Endodermal cell (in vitro differentiated cells): ENCODE results near the gene MAPK14. TPM values are rescaled to one million over a fixed set of nuclear protein-coding genes. Genes with fewer than 3 reads are reported as not detected.
"Not testable (repeated sequence)": the region's sequence is repeated elsewhere in the genome, so short reads cannot be mapped to it uniquely, and the experiment has no call there.

Source experiments
- DNase-seq: peaks from one replicate; pipeline ENCODE4 v3.0.0-alpha.2; 2017
- H3K27ac ChIP-seq: 2 replicates; pipeline ENCODE4 v1.5.1; 2013; ENCODE audit warnings: mild to moderate bottlenecking, low read depth, low read length, moderate library complexity
- H3K27me3 ChIP-seq: 2 replicates; pipeline ENCODE4 v1.6.1; 2013; ENCODE audit warnings: mild to moderate bottlenecking, low read length, moderate library complexity; ENCODE audit not compliant: insufficient read depth, control insufficient read depth, poor library complexity, severe bottlenecking
- H3K36me3 ChIP-seq: 2 replicates; pipeline ENCODE4 v1.7.0; 2013; ENCODE audit warnings: mild to moderate bottlenecking, low read length, moderate library complexity; ENCODE audit not compliant: control insufficient read depth, insufficient read depth
- H3K4me1 ChIP-seq: one replicate; pipeline ENCODE4 v1.7.0; 2013; ENCODE audit warnings: low read length; ENCODE audit not compliant: control insufficient read depth, insufficient read depth
- H3K4me3 ChIP-seq: 2 replicates; pipeline ENCODE4 v1.5.1; 2013; ENCODE audit warnings: mild to moderate bottlenecking, low read length, moderate library complexity
- H3K9ac ChIP-seq: 2 replicates; pipeline ENCODE4 v1.6.1; 2013; ENCODE audit warnings: mild to moderate bottlenecking, low read length, moderate library complexity; ENCODE audit not compliant: poor library complexity, severe bottlenecking; ENCODE audit errors: extremely low read depth
- H3K9me3 ChIP-seq: 2 replicates; pipeline ENCODE4 v1.6.1; 2013; ENCODE audit warnings: mild to moderate bottlenecking, low read length, moderate library complexity; ENCODE audit not compliant: control insufficient read depth
- H3K27ac Mint-ChIP-seq: 2 replicates; pipeline ENCODE4 v1.8.0; 2020; ENCODE audit warnings: mixed read lengths
- H3K27me3 Mint-ChIP-seq: 2 replicates; pipeline ENCODE4 v1.8.0; 2021; ENCODE audit warnings: mild to moderate bottlenecking, mixed read lengths; ENCODE audit not compliant: insufficient read depth
- H3K36me3 Mint-ChIP-seq: 2 replicates; pipeline ENCODE4 v1.8.0; 2020; ENCODE audit warnings: low read depth, mixed read lengths
- H3K4me1 Mint-ChIP-seq: 2 replicates; pipeline ENCODE4 v1.8.0; 2020; ENCODE audit warnings: mixed read lengths
- H3K4me3 Mint-ChIP-seq: 2 replicates; pipeline ENCODE4 v1.8.0; 2020; ENCODE audit warnings: mild to moderate bottlenecking, moderate library complexity, mixed read lengths
- H3K9me3 Mint-ChIP-seq: 2 replicates; pipeline ENCODE4 v1.8.0; 2020; ENCODE audit warnings: mild to moderate bottlenecking, mixed read lengths
- WGBS, 2 experiments: methylation state at CpG; one replicate each; pipeline versions ENCODE4 v1.1.5 to v1.1.7; 2013; ENCODE audit warnings: missing lambda C conversion rate in 2 of 2, mixed read lengths in 1 of 2; ENCODE audit not compliant: insufficient coverage in 1 of 2, insufficient read length in 1 of 2; 5-methylcytosine and 5-hydroxymethylcytosine counted together
- total RNA-seq, 2 donors: library from RNA; stranded (reverse); fragmentation: NEBNext Ultra II Directional in 1 of 2; extraction: Animal tissue kit (Norgen Biotek cat#: 25700) in 1 of 2; gene quantifications; 2 replicates in 1 of 2; 3 replicates in 1 of 2; pipeline ENCODE4 v1.2.1, GENCODE V29; 2021
- TF ChIP-seq, protein P1 (sequence below): fragments of 200-600 bp; sonication (generic); conservative IDR thresholded peaks from 2 replicates; pipeline ENCODE4 v1.5.0; 2021; ENCODE audit warnings: antibody characterized with exemption, mild to moderate bottlenecking

MAPK14 gene
- total RNA-seq, 2 donors from 2014 or later = 36.4 to 40.6 TPM

DNA sequence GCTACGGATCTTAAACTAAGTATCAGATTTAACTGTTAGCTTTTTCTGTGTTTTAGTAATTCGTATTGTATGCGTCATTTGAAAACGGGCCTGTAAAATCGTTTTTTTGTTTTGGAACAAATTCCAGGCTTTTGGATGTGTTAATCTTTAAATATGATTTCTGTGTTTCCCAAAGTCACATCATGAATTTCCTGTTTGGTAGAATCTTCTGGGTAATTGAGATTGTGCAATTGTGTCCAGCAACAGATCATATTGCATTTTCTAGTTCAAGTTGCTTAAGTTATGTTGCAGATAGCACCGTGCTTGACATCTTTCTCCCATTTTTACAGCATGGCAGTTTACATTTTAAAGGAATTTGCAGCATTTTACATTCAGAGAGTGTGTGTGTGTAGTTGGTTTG is 1.9 kb downstream of the MAPK14 start:
- WGBS, 2 experiments = 64 to 82% methylated on average over 4 to 6 of the region's 6 CpGs
- Histone ChIP-seq H3K27me3 (no peaks in the 10 kb centered on the region), H3K4me3 (peak overlapping the region; percentile 95), H3K27ac (no peak overlapping the region), H3K9ac (peak overlapping the region; percentile 84), H3K9me3 (no peaks in the 10 kb centered on the region), H3K4me1 (peaks cover 6% of the 10 kb centered on the region), H3K36me3 (no peaks in the 10 kb centered on the region)
- H3K27ac Mint-ChIP-seq = no peak overlapping the region
- peaks cover 4% of the 10 kb centered on the region for H3K36me3 Mint-ChIP-seq
- no peaks in the 10 kb centered on the region for H3K9me3 Mint-ChIP-seq
- H3K27me3 Mint-ChIP-seq = peaks cover 5% of the 10 kb centered on the region
- TF ChIP-seq, protein P1, sequence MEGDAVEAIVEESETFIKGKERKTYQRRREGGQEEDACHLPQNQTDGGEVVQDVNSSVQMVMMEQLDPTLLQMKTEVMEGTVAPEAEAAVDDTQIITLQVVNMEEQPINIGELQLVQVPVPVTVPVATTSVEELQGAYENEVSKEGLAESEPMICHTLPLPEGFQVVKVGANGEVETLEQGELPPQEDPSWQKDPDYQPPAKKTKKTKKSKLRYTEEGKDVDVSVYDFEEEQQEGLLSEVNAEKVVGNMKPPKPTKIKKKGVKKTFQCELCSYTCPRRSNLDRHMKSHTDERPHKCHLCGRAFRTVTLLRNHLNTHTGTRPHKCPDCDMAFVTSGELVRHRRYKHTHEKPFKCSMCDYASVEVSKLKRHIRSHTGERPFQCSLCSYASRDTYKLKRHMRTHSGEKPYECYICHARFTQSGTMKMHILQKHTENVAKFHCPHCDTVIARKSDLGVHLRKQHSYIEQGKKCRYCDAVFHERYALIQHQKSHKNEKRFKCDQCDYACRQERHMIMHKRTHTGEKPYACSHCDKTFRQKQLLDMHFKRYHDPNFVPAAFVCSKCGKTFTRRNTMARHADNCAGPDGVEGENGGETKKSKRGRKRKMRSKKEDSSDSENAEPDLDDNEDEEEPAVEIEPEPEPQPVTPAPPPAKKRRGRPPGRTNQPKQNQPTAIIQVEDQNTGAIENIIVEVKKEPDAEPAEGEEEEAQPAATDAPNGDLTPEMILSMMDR = no peak
- H3K4me3 Mint-ChIP-seq = peak overlapping the region; percentile 84
- DNase-seq = no peak
- peaks cover 27% of the 10 kb centered on the region for H3K4me1 Mint-ChIP-seq

DNA sequence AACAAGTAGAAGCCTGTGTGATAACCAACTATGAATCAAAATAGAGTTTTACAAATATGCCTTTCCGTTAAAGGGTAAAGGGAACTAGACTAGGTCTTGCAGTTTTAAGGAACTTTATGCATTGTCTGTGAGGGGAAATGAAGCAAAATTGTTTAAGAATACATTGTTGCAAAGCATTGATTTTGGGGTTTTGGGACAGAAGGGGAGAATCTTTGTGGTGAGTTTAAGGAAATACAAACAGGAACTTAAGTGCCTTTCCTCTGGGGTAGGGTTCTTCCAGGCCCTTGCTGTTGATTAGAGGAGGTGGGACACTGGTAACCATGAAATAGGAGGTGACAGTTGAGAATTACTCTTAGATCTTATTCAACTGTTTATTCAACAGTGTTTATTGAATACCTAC is 4.7 kb downstream of the MAPK14 start:
- no peaks in the 10 kb centered on the region for H3K4me1 ChIP-seq
- Mint-ChIP-seq H3K9me3 (no peaks in the 10 kb centered on the region), H3K27ac (no peak overlapping the region), H3K27me3 (no peaks in the 10 kb centered on the region), H3K4me1 (peaks cover 19% of the 10 kb centered on the region), H3K4me3 (no peak overlapping the region), H3K36me3 (peaks cover 8% of the 10 kb centered on the region)
- no peaks in the 10 kb centered on the region for H3K27me3 ChIP-seq
- no peak for DNase-seq
- H3K9ac ChIP-seq = no peak overlapping the region
- TF ChIP-seq, protein P1 = no peak
- H3K4me3 ChIP-seq = no peak overlapping the region
- H3K9me3 ChIP-seq = no peaks in the 10 kb centered on the region
- 90 to 100% methylated on average over 1 of the region's 1 CpG for WGBS, 2 experiments
- no peaks in the 10 kb centered on the region for H3K36me3 ChIP-seq
- H3K27ac ChIP-seq = no peak overlapping the region

DNA sequence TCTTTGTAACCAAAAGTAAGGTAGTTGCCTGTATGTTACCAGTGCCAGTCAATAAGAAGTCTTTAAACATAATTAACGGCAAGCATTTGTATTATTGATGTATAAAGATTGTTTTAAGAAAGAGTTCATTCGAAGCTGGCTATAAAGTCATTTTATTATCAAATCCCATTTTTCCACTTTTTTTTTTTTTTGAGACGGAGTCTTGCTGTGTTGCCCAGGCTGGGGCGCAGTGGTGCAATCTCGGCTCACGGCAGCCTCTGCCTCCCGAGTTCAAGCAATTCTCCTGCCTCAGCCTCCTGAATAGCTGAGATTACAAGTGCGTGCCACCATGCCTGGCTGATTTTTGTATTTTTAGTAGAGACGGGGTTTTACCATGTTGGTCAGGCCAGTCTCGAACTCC is 5.5 kb downstream of the MAPK14 start:
- H3K4me1 Mint-ChIP-seq = peaks cover 23% of the 10 kb centered on the region
- not testable (repeated sequence) for H3K27ac Mint-ChIP-seq

DNA sequence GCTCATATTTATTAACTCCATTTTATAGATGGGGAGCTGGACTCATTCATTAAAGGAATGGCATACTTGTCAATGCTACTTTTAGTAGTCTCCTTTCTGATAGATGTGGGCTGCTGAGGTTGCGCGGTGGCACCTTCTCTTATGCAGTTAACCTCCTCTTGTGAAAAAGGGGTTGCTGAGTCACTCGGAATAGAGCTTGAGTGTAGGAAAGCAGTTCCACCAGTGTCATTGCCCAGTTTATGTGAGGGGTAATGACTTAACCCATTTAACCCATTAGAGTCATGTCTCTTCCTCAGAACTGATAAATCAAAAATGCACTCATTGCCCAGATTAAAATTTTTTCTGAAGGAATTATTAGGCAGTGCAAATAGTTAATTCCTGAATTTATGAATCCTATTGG is 6.3 kb downstream of the MAPK14 start:
- Histone ChIP-seq H3K27me3 (no peaks in the 10 kb centered on the region), H3K9me3 (no peaks in the 10 kb centered on the region), H3K36me3 (no peaks in the 10 kb centered on the region), H3K4me1 (peaks cover under 1% of the 10 kb centered on the region), H3K27ac (no peak overlapping the region), H3K4me3 (no peak overlapping the region), H3K9ac (no peak overlapping the region)
- WGBS, 2 experiments = 91 to 98% methylated on average over 3 of the region's 3 CpGs
- no peaks in the 10 kb centered on the region for H3K27me3 Mint-ChIP-seq
- TF ChIP-seq, protein P1 = no peak
- H3K9me3 Mint-ChIP-seq = no peaks in the 10 kb centered on the region
- H3K36me3 Mint-ChIP-seq = peaks cover 8% of the 10 kb centered on the region
- H3K4me1 Mint-ChIP-seq = peaks cover 30% of the 10 kb centered on the region
- H3K4me3 Mint-ChIP-seq = no peak overlapping the region
- no peak for DNase-seq
- no peak overlapping the region for H3K27ac Mint-ChIP-seq

More for the DNA sequence above, 5.5 kb downstream of the MAPK14 start:
- 81 to 96% methylated on average over 3 to 10 of the region's 10 CpGs for WGBS, 2 experiments
- not testable (repeated sequence) for H3K36me3 Mint-ChIP-seq, H3K4me1 ChIP-seq, H3K9me3 Mint-ChIP-seq, H3K9ac ChIP-seq, DNase-seq, H3K4me3 Mint-ChIP-seq, H3K27ac ChIP-seq, H3K36me3 ChIP-seq, H3K4me3 ChIP-seq, H3K27me3 Mint-ChIP-seq, H3K9me3 ChIP-seq, H3K27me3 ChIP-seq
